Measurements from ENCODE around the gene TRUB1.
"Not testable (repeated sequence)": the region's sequence is repeated elsewhere in the genome, so short reads cannot be mapped to it uniquely, and the experiment has no call there.

The TRUB1 gene

DNA sequence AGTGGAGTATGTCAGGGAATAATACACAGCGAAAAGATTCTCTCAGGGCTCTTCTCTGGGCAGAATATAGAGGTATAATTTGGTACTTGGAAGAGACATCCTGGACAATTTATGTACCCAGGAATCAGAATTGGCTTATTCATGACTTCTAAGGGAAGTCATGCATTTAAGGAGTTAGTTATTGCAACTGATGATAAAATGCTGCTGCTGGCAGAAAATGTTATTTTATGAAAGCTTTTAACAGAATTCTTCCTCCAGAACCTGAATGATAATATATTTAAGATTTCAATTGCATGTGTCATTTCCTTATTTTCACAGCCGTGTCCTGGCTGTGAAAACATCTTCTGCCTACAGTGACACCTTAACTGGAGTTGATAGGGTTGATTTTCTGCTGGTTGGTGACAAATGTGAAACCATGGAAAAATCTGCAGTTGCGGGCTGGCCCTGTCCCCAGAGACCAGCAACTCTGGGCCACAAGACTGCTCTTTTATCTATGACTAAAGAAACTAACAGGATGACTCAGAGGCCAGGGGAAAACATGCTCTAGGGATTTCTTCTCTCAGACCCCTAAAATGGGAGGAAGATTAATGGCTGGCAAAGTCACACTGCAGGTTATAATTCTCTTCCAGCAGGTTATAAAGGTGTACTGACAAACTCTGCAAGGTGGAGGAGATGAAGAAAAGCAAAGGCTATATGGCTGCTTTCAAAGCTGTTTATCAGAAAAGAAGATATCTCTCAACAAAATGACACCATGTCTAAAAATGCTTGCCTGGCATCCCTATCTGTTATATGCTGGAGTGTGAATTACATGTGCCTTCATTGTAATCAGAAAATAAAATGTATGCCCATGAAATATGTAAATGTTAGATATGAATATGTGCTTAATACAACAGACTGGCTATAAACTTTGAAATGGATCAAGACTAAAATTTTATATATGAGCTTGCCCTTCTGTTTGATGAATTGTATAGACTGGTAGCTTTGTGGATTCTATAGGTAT lies 12.1 kb upstream of the TRUB1 start:
- DNase-seq (ENCODE audit: low read depth, low spot score), result no peak

DNA sequence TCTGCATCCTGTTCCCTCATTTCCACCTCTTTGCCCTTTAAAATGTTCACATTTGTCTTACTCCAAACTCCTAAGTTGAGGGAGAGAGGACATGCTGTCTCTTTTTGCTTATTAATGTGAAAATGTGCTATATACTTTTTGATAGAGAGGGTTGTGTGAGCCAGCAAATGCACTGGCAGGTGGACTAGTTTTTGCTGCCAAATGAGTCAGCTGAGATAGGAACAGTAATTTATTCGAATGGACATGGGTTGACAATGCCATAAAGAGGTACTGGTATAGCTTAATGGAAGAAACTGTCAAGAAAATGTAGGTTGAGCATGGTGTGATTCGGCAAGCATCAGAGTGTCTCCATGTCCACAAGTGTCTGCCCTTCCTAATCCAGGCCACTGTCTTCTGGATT lies 9.2 kb upstream of the TRUB1 start:
- no peak for DNase-seq (ENCODE audit: low read depth, low spot score)

DNA sequence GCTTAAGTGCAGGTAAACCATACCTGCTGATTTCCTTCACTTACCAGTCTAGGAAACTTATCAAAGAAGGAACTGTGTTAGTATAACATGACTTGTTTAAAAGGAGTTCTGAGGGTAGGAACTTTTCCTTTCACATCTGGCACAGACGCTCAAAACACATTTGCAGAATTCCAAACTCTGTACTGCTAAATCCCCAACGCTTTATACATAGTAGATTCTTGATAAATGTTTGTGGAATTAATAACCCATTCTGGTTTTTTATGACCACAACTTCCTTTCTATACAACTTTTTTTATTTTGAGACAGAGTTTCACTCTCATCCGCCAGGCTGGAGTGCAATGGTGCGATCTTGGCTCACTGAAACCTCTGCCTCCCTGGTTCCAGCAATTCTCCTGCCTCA lies 7.7 kb upstream of the TRUB1 start:
- DNase-seq (ENCODE audit: low read depth, low spot score), result no peak

DNA sequence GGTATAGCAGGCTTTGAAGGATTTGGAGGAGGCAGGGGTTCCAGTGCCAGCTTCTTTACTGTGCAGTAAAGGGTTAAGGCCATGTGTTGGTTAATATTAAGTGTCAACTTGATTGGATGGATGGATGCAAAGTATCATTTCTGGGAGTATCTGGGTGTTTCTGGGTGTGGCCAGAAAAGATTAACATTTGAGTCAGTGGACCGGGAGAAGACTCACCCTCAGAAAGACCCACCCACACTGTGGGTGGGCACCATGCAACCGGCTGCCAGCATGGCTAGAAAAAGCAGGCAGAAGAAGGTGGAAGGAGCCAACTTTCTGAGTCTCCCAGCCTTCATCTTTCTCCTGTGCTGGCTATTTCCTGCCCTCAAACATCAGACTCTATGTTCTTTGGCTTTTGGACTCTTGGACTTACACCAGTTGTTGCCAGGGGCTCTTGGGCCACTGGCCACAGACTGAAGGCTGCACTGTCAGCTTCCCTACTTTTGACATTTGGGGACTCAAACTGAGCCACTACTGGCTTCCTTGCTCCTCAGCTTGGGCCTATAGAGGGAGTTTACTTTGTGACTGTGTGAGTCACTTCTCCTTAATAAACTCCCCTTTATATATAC lies 6.8 kb upstream of the TRUB1 start:
- DNase-seq (ENCODE audit: low read depth, low spot score), result no peak

DNA sequence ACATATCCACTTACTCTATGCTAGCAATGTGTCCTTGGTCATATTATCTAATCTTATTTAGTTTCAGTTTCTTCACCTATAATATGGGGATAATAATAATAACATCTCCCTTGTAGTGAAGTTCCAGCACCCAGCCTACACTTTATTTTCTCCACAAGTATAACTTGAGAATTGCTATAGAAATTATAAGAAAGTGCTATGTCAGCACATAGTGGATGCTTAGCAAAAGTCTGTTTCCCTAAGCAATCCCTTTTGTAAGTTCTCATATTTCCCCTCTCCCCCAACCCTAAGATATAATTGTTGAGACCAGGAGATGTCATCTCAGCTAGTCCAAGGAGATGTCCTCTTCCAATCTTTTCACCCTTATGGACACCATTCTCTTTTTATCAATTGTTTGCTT lies 5.8 kb upstream of the TRUB1 start:
- DNase-seq (ENCODE audit: low read depth, low spot score), result no peak

DNA sequence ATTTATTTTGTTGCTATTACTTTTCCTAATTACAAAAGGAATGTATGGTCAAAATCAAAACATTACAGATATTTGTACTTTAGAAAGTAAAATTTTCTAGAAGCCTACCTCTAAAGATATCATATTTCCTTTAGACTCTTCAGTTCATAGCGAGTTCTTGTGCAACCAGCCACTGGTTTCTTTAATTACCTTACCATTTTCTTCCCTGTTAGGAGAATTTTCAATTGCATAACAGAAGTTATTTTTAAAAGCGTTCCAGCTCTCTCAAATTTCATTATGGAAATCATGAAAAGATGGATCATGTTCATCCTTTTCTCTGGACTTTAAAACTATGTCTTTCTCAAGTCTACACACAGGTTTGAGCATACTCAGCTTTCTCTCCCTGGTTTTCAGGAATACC lies 5.0 kb upstream of the TRUB1 start:
- DNase-seq (ENCODE audit: low read depth, low spot score), result no peak

DNA sequence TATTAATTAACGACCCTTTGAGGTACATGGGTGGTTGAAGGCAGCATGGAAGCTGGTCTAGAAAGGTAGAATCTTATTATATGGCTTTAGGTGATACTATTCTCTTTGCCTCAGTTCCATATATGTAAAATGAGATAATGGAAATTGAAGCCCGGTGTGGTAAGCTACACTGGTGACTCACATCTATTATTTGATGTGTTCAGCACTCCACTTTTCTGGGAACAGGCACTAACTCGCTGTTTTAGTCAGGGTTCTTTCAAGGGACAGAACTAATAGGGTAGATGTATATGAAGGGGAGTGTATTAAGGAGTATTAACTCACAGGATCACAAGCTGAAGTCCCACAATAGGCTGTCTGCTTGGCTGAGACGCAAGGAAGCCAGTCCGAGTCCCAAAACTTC lies 4.4 kb upstream of the TRUB1 start:
- DNase-seq (ENCODE audit: low read depth, low spot score), result no peak

DNA sequence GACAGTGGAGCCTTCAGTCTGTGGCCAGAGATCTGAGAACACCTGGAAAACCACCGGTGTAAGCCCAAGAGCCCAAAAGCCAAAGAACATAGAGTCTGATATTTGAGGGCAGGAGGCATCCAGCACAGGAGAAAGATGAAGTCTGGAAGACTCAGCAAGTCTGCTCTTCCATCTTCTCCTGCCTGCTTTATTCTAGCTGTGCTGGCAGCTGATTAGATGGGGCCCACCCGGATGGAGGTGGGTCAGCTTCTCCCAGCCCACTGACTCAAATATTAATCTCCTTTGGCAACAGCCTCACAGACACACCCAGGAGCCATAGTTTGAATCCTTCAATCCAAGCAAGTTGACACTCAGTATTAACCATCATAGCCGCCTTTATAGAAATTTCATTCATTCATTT lies 4.0 kb upstream of the TRUB1 start:
- not testable (repeated sequence) for DNase-seq (ENCODE audit: low read depth, low spot score)

DNA sequence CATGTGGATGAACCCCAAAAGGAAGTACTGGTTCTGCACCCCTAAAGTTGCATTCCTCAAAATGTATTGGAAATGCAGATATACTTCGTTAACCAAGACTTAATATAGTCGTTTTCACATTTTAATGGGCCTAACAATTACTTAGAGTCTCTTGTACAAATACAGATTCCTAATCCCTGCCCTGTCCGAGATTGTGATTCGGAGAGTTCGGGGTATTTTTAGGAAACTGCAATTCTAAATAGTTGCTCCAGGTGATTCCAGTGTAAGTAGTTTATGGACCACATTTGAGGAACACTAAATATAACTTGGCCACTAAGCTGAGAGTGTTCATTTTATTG lies 830 bp downstream of the TRUB1 start:
- no peak for DNase-seq (ENCODE audit: low read depth, low spot score)

DNA sequence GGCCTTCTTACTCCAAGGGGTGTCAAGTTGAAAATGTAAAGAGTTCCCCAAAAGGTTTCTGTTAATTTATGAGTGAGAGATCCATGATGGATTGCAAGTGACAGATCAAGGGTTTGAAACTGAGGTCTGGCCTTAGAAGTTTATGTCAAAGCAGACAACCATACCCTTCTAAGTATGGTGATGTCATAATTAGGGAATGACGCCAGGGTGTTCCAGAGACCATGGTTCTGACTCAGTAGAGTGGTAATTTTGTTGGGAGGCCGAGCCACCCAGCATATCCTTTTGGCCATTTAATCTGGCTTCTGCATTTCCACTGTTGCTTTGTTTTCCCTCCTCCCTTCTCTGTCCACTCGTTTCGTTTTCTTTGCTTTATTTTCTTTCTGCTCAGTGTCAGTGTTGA lies 2.7 kb downstream of the TRUB1 start:
- no peak for DNase-seq (ENCODE audit: low read depth, low spot score)

DNA sequence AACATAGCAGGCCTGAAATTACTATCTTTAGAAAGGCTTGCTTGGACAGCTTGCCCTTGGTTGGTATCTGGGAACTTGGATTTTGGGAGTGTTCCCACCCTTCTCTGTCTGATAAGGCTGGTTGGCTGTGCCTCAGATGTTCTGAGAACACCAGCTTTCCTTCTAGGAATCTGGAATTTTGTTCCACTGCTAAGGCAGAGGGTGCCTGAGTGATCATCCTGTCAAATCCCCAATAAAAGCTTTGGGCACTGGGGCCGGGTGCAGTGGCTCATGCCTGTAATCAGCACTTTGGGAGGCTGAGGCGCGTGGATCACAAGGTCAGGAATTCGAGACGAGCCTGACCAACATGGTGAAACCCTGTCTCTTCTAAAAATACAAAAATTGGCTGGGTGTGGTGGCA lies 5.0 kb downstream of the TRUB1 start:
- no peak for DNase-seq (ENCODE audit: low read depth, low spot score)

DNA sequence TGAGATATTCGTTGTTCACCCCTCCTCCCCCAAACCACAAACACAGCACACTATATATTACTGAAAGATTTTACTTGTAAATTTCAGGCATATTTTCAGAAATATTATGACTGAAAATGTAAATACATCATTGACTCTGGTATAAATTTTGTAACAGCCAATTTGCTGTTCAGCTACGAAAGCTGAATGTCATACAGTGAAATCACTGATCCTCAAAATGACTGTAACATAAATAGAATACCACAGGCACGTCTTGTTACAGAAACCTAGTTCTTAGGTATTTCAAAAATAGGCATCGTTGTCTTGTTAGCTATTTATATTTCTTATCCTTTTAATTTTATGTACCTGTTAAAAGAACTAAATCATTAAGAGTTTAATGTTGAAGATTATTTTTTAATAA lies 15.1 kb downstream of the TRUB1 start:
- no peak for DNase-seq (ENCODE audit: low read depth, low spot score)

DNA sequence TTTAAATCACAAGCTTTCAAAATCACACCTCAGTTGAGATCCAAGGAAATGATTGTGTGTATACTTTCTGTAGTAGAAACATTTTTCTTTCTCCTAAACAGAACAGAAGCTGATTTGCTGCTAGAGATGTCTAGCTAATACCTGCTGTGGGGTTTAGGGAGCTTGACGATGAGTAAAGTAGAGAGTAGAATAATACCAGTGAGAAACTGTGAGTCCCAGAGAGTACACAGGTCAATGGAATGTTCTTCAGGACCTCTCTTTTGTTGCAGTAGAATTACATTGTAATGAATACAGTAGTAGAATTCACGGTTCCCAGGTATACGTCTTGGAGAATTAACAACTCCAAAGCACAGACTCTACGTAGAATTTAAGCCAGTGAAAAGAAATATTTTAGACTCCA lies 18.0 kb downstream of the TRUB1 start:
- DNase-seq (ENCODE audit: low read depth, low spot score), result no peak

DNA sequence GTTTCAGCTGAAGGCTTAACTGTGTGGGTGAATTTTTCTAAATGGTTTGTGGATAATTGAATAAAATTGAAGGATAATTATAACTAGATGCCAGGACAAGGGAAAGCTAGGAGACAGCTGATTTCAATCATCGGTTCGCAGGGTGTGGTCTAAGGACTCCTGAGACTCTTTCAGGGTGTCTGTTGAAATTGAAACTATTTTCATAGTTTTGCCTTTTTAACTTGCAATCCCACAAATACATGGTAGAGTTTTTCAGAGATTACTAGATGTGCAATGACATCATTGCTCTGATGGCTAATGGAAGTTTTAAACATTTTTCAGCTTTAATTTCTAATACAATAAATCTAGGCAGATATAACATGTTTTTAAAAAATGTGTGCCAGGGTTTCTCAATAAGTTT lies 18.5 kb downstream of the TRUB1 start:
- DNase-seq (ENCODE audit: low read depth, low spot score), result no peak

DNA sequence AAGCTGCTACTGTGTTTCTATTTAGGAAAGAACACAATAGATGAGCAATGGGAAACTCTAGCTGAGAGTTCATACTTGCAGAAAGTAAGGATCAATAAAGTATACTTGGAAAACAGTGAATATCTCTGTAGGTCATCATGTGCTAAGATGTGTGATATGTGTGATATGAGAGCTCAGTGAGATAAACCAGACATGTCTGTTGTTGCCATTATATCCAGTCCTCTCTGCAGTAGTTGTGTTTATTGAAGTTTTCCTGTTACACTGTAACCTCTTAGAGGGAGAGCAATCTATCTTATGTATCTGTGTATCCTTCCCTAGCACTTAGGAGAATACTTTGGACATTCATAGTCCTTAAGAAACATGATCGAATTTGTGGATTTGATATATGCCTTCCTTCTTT lies 19.1 kb downstream of the TRUB1 start:
- DNase-seq (ENCODE audit: low read depth, low spot score), result no peak

DNA sequence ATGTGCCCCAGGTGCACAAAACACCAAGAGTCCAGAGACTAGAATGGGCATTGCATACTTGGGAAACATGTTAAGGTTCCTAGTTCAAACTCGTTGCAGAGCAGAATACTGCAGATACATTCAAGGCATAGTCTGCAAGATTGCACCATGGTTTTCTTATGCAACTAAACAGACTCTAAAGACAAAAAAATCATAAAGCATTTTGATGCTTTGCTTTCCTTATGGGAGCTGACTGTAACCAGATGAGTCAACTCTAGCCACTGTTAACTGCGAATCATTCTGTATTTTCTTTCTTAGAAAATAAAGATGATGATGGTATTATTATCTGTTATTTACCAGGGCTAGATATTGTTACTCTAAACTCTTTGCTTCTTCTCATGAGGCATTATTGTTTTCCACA lies 19.7 kb downstream of the TRUB1 start:
- no peak for DNase-seq (ENCODE audit: low read depth, low spot score)

DNA sequence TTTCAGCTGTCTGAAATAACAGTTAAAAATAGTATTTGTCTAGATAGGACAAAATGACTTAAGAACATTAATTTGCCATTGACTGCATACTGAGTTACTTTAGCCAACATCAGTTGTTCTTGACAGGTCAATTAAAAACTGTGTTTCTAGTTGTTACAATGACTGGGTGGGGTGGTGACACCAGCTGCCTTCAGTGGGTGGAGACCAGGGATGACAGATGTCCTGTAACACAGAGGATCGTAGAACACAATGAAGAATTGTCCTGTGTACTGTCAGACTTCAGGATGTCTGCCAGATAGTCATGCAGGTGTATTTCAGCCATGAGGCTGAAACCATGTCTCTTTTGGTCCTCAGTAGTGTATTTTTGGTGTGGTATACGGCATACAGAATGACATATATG lies 24.4 kb downstream of the TRUB1 start:
- DNase-seq (ENCODE audit: low read depth, low spot score), result no peak

DNA sequence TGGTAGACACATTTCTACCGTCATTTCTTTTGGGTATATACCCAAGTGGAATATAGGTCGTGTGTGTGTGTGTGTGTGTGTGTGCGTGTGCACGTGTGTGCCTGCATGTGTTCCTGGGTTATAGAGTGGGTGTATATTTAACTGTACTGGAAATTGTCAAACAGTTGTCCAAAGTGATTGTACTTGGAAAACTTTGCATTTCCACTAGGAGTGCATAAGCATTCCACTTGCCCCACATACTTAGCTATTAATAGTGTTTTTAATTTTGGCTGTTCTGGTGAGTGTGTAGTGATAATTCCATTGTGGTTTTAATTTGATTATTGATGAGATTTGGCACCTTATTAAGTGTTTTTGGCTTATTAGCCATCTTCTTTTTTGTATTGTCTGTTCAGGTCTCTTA lies 25.9 kb downstream of the TRUB1 start:
- DNase-seq (ENCODE audit: low read depth, low spot score), result no peak

DNA sequence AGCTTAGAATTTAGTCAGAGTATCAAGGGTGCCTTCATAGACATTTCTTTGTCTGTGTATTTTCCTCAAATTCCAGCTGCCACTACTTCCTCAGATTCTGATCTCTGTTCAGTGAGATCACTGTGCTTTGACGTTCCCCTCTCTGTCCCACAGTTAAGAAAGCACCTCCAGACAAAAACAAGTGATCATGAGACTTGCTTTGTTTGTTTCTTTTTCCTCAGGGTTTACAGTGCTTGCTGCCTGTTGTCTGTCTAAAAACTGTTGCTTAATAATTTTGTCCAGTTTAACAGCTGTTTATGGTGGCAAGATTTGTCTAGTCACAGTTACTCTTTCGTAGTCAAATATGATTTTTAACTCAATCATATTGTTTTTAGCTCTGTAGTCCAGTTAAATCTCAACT lies 29.1 kb downstream of the TRUB1 start:
- no peak for DNase-seq (ENCODE audit: low read depth, low spot score)

DNA sequence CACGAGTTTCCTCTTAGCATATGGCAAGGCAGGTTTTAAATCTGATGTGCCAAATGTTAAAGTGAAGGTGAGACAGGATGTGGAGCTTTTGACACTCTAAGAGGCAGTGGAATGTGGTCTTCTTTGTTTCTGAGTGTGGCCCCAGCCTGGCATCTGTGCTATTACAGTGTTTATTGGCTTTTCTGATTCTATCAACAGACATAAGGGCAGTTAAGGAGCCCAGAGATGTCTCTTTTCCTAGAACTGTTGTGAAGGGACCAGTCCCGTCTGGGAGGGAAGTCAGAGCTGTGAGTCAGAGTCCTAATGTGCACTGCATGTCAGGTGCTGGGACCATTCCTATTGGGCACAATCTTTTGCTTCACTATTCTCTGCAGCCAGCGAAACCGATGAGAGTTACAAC lies 32.5 kb downstream of the TRUB1 start:
- no peak for DNase-seq (ENCODE audit: low read depth, low spot score)

DNA sequence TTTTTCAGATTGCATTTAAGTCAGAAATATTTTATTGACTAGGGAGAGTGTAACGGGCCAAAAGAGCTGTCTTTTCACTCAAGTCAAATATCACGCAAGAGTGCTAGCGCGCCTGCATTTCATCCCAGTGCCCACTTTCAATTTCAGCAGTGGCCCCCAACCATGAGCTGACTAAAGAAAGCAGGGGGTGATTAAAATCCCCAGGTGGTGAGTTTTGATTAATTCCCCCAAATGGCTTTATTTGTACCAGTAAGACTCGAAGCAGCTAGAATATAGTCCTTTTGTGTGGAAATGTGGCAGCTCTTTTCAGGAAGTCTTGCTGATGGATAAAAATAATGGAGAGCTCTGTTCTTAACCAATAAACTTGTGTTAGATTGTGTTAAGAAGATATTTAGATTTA lies 35.3 kb downstream of the TRUB1 start:
- DNase-seq (ENCODE audit: low read depth, low spot score), result no peak

DNA sequence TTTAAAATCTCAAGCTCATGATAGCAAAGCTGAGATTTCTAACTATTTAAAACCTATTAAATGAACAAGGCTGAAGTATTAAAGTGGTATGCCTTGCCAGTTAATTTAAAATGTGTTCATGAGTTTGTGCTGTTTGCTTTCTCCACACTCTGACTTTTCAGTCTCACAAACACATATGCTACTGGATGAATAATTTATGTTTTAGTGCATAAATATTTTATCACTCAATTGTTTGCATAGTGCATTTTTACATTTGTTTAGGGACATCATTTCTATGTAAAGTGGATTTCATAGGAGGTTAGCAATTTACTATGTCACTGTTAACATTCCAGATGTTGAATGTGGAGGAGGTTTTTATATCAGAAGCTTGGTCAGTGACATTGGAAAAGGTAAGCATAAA lies 36.0 kb downstream of the TRUB1 start:
- no peak for DNase-seq (ENCODE audit: low read depth, low spot score)

DNA sequence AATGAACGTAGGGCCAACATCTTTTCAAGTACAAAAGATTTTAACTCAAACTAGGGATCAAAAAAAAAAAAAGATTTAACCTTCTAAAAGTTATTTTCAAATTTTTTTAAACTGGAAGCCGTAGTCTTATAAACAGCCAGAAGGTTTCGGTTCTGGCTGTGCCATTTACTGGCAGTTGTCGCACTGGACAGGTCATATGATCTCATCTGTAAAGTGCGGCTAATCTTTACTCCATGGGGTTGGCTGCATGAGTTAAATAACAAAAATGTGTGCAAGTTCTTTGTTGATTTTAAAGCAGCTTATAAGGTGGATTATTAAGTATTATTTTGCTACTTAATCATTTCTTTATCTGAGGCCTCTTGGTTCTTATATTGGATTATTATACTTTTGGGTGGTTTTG lies 36.6 kb downstream of the TRUB1 start:
- DNase-seq (ENCODE audit: low read depth, low spot score), result no peak

DNA sequence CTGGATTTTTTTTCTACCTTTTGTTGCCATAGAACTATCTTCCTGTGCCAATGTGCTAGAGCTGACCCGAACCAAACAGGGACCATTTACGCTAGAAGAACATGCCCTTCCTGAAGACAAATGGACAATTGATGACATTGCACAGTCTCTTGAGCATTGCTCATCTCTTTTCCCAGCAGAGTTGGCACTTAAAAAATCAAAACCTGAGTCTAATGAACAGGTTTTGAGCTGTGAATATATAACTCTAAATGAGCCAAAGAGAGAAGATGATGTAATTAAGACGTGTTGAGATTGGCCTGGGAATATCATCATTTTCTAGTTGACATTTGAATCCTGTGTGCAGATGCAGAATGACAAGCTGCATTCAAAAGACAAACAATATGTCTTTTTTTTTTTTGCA lies 37.1 kb downstream of the TRUB1 start:
- DNase-seq (ENCODE audit: low read depth, low spot score), result no peak
